HT1080 (cell line): ENCODE results near the gene LHX3. TPM values are rescaled to one million over a fixed set of nuclear protein-coding genes. Genes with fewer than 3 reads are reported as not detected.

Experiments
- DNase-seq: peaks from one replicate; pipeline ENCODE4 v3.0.0-alpha.2; 2015; ENCODE audit warnings: low read depth
- total RNA-seq: library from RNA; depleted of rRNA; stranded (reverse); fragments of >200 nt; shearing (Covaris generic); gene quantifications from 2 replicates; pipeline ENCODE4 v1.2.3, GENCODE V29; 2014

The LHX3 gene
- total RNA-seq, 1 experiment from 2014 or later: not detected

DNA sequence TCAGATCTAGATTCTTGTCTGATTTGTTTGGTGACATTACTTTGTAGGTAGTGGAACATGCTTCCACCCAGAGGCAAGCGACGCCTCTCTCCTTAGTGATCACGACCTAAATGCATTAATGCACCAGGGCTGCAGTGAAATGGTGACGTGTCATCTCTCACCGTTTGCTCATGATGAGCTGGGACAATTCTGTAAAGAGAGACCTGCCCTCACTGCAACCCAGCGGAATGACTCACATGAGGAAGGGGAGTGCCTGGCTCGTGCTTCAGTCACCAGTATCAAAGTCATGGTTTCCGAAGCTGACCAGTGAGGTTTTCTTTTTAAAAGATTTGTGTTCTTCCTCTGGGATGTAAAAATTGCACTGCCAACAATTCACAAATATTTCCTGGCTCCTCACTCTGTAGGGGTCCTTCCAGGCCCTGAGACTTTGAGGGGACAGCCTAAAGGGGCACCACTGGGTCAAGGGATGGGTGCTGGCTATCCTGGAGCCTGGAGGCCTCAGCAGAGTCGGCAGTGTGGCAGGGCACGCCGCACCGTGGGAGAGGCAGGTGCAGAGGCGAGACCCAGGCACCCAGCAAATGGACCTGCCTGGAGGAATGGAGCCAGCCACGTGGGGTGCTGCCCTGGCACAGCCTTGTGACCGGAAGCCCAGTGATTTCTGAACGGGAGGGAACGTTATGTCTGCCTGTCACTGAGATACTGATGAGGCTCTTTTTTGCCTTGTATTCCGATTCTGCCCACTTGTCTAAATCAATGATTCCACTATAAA is 23.4 kb upstream of the LHX3 start:
- DNase-seq: peak; percentile 93

DNA sequence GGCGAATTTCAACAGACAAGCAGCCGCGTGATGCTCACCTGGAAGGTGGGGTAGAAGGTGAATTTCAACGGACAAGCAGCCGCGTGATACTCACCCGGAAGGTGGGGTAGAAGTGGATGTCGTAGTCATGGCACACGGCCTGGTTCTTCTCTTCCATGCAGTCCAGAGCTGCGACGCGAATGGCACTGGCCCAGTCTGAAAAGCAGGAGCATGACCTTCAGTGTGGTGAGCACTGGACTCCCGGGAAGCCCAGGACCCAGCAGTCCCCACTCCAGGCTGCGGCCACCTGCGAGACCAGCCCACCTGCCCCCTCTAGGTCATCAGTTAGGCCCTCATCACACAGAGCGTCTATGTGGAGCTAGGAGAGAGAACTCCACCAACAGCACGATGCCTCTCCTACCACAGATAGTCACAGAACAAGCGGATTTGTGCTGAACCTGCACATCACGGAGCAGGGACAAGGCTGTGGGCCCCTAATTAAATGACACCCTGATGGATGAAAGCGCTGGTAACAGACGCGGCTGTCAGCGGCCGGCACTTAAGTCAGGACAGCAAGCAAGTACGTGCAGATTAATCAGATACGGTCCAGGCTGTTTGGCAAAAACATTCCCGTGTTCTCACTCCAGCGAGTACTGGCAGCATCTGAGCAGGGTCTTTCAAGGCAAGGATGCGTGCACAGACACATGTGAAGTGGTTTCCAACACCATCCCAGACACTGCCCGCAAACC is 21.9 kb upstream of the LHX3 start:
- DNase-seq: no peak

DNA sequence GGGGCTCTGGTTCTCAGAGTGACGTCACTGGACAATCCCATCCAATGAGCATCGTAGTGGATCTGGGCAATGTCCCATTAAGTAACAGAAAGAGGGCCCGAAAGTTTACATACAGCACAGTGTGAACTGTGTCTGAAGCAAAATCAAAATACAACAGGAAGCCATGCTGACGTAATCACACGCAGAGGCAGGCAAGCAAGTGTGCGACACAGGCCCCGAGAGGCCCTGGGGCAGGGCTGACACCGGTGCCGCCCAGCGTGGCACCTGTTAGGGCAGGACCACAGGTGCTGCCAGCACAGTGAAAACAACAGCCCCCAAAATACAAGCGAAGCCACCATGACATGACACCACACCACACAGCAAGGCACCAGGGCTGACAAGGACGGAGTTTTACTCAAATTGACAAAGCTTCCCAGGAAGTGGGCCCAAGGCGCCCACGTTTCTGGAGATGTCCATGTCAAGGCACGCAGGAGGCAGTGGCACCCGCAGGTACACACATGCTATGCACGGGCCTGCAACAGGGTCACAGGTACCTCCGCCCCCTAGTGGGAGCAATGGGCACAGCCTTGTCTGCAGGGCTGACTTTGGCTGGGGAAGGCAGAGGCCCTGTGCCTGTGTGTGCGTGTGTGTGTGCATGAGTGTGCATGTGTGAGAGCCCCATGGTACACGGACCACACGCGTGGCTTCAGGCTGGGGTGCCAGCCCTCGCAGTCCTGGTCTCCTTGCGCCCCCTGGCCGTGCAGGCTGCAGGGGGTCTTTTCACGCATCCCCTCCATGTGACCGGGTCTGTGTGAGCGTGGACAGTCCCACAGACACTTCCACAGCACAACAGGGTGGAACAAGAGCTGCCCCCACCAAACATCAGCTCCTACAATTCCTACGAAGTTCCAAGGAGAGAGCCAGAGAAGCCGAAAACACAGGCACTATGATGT is 21.1 kb upstream of the LHX3 start:
- peak; percentile 33 for DNase-seq

DNA sequence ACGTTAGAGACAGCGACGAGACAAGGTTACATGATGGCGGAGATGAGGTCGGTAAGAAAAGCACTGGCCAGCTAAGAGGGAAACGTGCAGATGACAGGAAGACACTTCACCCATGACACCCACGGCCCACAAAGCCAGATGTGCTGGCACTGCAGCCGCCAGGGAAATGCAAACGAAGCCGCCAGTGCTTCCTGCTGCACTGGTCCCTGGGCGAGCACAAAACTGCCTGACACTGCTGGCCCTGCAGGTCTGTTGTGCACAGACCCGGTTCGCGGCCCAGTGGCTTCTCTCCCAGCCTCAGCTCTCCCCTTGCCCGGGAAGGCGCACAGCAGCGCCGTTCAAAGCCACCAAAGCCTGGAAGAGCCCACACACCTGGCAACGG is 20.4 kb upstream of the LHX3 start:
- no peak for DNase-seq

DNA sequence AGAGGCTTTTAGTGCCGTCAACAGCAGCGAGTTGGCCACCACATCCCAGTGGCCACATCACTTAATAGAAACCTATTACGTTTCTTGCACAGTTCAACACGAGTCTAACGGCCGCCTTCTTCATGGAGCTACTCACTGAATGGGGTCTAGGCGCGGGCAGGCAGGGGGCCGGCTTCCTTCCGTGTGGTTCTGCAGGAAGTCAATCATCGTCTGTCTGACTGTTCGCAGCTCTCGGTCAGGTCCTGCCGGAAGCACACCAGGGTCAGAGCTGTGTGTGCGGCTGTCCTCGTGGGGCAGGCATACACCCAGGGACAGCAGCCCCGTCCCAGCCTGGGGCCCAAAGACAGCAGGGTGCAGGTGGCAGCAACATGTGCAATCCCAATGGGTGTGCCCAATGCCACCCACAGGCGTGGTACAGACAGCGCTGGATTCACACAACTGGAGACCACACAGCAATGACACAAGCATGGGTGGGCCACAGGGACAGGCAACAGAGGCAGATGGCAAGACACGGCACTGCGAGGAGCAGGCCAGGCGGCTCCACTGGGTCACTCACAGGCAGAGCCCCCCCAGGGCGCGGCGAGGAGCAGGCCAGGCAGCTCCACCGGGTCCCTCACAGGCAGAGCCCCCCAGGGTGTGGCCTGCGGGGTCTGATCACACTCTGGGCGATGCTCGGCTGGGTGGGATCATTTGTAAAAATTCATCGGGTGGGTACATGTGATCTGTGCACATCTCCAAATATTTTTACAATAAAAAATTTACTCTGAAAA is 19.1 kb upstream of the LHX3 start:
- DNase-seq: no peak

DNA sequence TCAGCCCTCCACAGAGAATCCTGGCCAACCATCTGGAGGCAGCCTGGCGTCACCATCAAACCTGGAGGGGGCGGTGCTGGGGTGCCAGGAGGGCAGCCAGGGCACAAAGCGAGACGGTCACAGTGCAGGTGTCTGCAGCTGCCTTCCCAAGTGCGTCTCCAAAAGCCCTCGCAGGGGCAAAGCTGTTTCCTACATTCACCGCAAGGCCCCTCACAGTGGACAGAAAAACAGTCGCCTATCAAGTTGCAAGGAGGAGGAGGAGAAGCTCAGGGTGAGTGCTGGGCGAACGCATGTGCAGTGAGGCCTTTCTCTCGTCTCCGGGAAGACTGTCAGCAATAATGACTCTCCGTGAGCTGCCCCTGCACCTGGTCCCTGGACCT is 18.0 kb upstream of the LHX3 start:
- DNase-seq: no peak

DNA sequence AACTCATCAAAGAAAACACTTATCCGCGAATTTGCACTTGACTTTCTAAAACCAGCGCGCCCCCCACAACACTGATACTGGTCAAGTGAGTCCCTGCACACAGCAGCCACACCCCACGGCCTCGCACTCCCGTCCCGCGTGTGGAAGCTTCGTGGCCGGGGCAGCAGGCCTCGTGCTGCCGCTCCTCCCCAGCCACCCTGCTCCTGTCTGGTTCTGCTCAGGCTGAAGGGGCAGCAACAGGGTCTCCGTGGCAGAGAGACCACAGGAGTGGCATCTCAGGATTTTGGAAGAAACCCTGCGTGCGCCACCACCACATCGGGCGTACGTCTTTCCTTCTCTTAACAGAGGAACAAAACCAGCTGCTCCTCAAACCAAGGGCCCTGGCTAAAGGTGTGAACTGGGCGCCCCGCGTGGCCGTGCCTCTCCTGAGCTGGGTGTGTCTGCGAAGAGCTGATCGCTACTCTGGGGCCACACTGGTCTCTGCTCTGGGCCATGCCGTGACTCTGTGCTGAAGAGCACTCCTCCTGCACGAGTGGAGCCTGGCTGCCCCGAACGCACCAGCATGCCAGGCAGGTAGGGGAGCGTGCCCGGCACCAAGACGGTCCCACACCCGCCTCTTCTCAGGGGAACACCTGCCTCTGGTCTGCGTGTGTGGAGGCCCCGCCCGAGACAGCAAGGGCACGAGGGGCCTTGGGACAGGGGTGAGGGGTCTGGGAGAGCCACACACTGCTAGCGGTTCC is 17.4 kb upstream of the LHX3 start:
- no peak for DNase-seq

DNA sequence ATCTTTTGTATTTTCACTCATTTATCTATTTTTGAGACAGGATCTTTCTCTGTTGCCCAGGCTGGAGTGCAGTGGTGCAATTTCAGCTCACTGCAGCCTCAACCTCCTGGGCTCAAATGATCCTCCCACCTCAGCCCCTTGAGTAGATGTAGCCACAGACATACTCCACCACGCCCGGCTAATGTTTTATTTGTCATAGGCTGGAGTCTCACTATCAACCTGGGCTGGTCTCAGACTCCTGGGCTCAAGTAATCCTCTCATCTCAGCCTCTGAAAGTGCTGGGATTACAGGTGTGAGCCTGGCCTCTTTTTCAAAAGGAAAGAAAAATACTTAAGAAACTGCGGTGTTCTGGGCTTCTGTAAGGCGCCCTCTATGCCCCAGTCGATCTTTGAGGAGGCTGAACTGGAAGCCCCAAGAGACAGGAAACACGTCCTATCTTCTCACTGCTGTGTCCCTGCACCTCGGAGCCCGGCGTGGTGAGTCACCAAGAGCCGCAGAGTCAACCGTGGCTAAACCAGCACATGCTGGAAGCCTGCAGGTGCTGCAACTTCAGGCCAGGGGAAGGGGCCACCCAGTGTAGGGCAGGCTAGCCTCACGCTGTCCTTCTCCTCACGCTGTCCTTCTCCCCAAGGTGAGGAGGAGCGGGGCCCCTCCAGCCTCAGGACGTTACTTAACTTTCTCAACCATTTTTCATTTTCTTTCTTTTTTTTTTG is 15.2 kb upstream of the LHX3 start:
- DNase-seq: peak; percentile 92

DNA sequence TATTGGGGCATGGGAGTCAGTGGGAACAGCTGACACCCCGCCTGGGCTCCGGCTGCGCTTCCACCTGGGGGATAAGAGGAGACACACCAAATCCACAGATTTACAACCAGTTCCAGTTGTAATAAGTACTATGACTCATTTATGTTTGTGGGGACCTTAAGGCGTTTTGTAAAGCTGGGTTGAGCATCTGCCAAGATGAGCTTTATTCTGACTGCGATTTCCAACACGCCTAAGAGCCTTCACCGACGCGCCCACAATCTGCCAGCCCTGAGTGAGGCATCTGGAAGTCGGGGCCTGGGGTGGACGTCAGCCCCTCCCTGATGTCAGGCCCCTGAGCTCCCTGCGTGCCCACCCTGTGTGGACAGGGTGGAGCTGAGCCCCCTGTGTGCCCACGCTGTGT is 14.3 kb upstream of the LHX3 start:
- DNase-seq: no peak

DNA sequence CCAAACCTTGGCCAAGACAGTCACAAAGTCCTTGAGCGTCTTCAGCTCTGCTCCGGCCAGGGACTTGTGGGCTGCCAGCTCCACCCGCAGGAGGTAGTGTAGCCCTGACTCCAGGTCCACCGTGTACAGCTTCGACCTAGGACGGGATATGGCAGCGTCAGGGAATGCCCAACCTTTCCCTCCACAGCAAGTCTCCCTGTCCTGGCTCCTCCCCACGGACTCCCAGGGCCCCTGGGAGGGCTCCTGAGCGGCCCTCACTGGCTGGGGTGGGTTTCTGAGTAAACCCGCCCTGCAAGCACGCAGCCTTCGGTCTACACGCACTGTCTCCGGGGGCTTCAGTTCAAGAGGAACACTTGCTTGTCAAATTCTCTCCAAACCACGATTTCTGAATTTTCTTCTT is 13.7 kb upstream of the LHX3 start:
- no peak for DNase-seq

DNA sequence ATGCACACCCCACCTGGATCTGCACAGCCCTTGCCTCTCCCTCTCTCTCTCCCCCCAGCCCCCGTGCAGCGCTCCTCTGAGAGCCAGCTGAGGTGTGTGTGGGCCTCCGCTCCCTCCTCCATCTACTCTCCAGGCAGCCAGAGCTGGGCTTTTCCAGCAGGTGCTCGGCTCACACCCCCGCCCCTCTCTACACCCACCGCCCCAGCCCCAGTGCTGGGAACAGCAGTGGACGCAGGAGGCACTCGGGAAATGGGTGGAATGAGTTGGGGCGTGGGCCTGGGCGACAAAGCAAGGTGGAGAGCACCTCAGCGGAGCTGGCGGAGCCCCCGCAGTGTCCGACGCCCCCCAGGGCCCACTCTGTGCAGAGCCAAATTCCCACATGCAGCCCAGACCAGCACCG is 13.3 kb upstream of the LHX3 start:
- no peak for DNase-seq

DNA sequence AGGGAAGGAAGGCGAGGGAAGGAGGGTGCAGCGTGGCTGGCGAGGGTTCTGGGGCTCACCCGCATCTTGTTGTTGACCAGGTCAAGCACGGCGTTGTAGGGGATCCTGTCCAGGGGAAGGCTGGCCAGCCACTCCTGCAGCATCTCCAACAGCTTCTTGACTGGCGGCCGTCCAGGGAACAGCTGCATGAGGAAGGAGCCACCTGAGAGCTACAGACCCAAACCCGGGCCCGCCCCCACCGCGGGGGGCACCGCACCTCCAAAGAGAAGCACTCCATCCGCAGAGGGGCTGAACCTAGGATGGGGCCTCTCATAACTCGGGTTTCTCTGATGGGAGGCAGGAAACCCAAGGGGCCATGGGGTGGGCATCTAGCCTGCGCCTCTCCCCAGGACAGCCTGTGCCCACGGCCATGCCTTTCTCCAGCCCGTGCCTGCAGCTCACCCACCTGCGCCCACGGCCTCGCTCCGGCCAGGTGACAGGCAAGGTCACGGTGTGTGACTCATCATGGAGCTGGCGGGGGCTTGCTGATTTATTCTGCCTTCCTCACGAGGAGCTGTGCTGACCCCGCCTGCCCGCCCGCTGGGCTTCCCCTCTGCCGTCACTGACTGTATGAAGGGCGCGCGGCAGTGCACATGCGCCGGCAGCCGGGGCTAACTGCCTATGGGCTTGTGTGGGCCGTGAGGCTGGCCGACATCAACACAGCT is 11.8 kb upstream of the LHX3 start:
- DNase-seq: no peak

DNA sequence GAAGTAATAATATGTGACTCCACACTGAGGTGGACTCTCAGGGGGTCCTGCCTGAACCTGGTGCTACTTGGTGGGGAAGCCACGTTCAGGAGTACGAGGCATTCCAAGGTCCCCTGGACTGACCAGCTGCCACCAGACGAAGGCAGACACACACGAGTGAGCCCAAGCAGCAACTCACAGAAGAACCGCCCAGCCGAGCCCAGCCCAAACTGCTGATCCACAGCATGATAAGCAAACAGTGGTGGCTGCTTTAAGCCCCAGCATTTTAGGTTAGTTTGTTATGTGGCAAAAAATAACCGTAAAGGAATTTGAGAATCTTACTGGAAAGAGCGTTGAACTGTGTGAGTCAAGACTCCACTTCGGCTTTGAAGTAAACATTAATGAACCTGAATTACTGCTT is 8.8 kb upstream of the LHX3 start:
- DNase-seq: no peak

DNA sequence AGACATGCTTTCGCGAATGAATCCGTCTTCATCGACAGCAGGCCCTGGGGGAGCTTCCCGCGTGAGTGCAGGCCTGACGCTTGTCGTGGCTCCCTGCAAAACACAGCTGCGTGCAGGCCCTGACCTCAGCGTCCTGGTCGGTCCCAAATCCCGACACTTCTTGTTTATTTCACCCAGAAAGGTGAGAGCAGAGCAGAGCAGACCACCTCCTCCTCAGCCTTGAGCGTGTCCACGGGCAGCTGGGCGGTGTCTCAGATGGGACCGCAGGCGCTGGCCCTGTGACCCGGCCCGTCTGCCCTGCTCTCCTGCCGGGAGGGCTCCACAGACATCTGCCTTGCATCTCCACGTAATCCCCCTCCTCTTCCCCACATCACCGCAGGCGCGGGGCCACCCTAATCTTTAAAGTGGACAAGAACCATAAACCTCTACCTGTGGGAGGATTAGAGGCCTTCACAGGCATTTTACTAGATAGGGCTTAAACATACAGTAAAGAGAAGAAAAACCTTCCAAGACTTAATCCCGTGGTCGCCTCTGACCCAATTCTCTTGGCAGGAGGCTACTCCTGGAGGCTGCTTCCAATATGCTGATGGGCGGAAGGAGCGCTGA is 7.5 kb upstream of the LHX3 start:
- DNase-seq: no peak

DNA sequence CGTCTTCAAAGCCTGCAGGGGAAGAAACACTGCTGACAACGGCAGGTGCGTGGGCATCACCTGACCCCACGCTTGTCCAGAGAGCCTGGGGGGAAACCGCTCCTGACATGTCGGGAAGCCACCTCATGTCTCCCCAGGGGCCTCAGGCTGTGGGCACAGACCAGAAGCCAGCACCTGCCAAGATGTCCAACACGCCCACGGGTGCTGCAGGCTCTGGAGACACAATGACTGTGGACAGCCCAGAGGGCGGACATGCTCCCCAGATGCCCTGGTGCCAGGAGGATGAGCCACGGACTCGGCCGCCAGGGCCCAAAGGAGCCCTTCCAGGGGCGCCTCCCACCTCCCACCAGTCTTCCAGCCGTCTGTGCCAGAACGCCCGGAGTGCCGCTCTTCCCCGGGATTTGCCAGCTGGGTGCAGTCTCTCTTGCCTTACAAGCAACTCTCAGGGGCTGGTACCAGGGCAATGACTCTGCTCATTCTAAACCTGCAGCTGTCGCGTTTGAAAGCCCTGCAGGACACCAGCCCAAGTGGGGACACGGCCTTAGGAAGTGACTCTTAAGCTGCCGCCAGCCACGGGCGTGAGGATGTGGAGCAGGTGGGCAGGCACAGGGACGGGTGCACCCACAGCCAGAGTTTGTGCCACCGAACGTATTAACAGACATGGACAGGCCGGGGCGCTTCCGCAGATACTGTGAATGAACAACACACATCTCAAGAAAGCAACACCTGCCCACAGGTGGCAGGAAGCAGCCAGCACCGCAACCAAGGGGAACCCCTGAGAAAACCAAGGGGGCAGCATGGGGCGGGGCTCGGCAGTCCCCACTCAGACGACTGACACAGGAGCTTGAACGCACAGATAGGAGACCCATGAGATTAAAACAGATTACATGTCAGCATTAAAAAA is 6.8 kb upstream of the LHX3 start:
- DNase-seq: no peak

DNA sequence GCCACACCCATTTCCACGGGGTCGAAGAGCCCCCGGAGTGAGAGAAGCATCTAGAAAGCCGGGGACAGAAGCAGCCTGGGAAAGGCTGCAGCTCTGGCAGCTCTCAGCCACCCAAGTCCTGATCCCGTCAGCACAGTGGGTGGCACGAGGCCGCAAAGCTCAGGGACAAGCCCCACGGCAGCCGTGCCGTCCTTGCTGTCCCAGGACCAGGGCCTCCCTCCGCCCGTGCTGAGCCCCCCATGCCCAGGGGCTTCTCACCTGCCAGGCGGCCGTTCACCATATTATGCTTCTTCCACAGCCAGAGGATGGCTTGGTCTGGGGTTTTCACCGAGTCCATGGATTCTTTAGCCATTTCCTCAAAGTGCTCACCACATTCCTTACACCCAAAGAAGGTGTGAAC is 6.1 kb upstream of the LHX3 start:
- DNase-seq: no peak

DNA sequence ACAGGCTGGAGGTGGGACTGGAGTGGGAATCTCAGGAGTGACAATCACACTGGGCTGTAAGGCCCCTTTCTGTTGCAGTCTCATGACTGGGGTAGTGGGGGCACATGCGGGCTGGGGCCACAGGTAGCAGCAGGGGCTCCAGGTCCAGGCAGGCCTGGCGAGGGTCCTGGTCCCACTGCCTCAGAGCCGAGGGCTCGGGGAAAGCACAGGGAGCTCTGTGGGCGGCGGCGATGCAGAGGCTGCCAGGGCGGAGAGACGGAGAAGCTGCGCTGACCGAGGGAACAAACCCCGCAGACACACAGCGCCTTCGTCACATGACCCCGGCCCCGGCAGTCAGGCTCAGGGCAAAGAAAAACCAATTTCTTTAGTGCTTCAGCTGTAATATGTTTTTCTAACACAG is 5.3 kb upstream of the LHX3 start:
- DNase-seq: no peak

DNA sequence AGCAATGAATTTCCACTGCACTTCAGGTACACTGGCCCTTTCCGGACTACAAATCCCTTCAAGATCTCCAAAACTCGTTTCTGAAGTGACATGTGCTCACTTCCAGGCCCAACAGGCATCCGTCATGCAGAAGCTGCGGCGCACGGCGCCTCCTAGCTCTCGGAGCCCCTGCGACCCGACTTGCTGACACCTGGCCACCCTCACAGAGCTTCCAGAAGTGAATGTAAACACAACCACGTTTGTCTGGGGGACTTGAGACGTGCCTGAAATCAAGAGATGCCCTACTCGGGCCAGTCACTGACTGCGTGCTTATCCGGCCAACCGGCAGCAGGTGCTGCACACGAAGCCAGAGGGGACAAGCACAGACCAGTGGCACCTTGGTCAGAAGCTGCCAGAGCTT is 4.9 kb upstream of the LHX3 start:
- no peak for DNase-seq
